ENCODE results near the gene SIT1. TPM values are rescaled to one million over a fixed set of nuclear protein-coding genes. Genes with fewer than 3 reads are reported as not detected.

SIT1 gene
- total and polyA plus RNA-seq, 2 experiments from 2014 or later: 13.2 to 14.7 TPM

- Histone ChIP-seq H3K79me2 (replicated peaks; ENCODE audit: insufficient read depth) (peaks cover 22% of the 10 kb centered on the region), H3K4me2 (no peak overlapping the region), H4K20me1 (replicated peaks; ENCODE audit: insufficient read depth) (peaks cover 9% of the 10 kb centered on the region), H3K9me2 (ENCODE audit: insufficient read depth) (no peaks in the 10 kb centered on the region), H3K4me1 (ENCODE audit: insufficient read depth) (peaks cover 25% of the 10 kb centered on the region), H3K36me3 (ENCODE audit: insufficient read depth) (peaks cover 26% of the 10 kb centered on the region), H3K27me3 (ENCODE audit: insufficient read depth) (no peaks in the 10 kb centered on the region), H3K27ac (ENCODE audit: low read depth) (no peak overlapping the region), H3F3A (replicated peaks; ENCODE audit: low read depth) (peaks cover 18% of the 10 kb centered on the region), H3K4me3 (no peak overlapping the region), H2AFZ (no peak overlapping the region)
- peaks cover 37% of the 10 kb centered on the region for H3K4me1 Mint-ChIP-seq
- DNase-seq (ENCODE audit: low spot score) (no peak), ATAC-seq (no peak)
- H3K9me3 Mint-ChIP-seq: no peaks in the 10 kb centered on the region
- H3K36me3 Mint-ChIP-seq (ENCODE audit: low read depth): peaks cover 69% of the 10 kb centered on the region
- no peak overlapping the region for H3K4me3 Mint-ChIP-seq
- TF ChIP-seq EZH2 (IDR thresholded peaks at IDR 0.05; ENCODE audit: low read depth, unreplicated experiment): no peak
- no peak for TF ChIP-seq ZNF331 (CRISPR knock-in tag; IDR thresholded peaks at IDR 0.05; ENCODE audit: low read depth)
- no peak for TF ChIP-seq ZNF462 (CRISPR knock-in tag; IDR thresholded peaks at IDR 0.05)
- no peak for TF ChIP-seq STAT1 (IDR thresholded peaks at IDR 0.05; ENCODE audit: unreplicated experiment)
- no peak for TF ChIP-seq ZNF114 (CRISPR knock-in tag; IDR thresholded peaks at IDR 0.05)
- no peak for TF ChIP-seq ETS1 (IDR thresholded peaks at IDR 0.05)
- no peak for TF ChIP-seq POLR2AphosphoS5 (IDR thresholded peaks at IDR 0.05; ENCODE audit: low read depth)
- TF ChIP-seq CREB1 (CRISPR knock-in tag; IDR thresholded peaks at IDR 0.05; ENCODE audit: low read depth): no peak
- no peak for TF ChIP-seq EZH2phosphoT487 (IDR thresholded peaks at IDR 0.05; ENCODE audit: unreplicated experiment)
- TF ChIP-seq JUNB (IDR thresholded peaks at IDR 0.05; ENCODE audit: unreplicated experiment): no peak
- TF ChIP-seq, protein P1, sequence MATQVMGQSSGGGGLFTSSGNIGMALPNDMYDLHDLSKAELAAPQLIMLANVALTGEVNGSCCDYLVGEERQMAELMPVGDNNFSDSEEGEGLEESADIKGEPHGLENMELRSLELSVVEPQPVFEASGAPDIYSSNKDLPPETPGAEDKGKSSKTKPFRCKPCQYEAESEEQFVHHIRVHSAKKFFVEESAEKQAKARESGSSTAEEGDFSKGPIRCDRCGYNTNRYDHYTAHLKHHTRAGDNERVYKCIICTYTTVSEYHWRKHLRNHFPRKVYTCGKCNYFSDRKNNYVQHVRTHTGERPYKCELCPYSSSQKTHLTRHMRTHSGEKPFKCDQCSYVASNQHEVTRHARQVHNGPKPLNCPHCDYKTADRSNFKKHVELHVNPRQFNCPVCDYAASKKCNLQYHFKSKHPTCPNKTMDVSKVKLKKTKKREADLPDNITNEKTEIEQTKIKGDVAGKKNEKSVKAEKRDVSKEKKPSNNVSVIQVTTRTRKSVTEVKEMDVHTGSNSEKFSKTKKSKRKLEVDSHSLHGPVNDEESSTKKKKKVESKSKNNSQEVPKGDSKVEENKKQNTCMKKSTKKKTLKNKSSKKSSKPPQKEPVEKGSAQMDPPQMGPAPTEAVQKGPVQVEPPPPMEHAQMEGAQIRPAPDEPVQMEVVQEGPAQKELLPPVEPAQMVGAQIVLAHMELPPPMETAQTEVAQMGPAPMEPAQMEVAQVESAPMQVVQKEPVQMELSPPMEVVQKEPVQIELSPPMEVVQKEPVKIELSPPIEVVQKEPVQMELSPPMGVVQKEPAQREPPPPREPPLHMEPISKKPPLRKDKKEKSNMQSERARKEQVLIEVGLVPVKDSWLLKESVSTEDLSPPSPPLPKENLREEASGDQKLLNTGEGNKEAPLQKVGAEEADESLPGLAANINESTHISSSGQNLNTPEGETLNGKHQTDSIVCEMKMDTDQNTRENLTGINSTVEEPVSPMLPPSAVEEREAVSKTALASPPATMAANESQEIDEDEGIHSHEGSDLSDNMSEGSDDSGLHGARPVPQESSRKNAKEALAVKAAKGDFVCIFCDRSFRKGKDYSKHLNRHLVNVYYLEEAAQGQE (IDR thresholded peaks at IDR 0.05; ENCODE audit: unreplicated experiment): no peak
- no peak for TF ChIP-seq NANOG (IDR thresholded peaks at IDR 0.05; ENCODE audit: borderline replicate concordance)
- TF ChIP-seq, protein P2, sequence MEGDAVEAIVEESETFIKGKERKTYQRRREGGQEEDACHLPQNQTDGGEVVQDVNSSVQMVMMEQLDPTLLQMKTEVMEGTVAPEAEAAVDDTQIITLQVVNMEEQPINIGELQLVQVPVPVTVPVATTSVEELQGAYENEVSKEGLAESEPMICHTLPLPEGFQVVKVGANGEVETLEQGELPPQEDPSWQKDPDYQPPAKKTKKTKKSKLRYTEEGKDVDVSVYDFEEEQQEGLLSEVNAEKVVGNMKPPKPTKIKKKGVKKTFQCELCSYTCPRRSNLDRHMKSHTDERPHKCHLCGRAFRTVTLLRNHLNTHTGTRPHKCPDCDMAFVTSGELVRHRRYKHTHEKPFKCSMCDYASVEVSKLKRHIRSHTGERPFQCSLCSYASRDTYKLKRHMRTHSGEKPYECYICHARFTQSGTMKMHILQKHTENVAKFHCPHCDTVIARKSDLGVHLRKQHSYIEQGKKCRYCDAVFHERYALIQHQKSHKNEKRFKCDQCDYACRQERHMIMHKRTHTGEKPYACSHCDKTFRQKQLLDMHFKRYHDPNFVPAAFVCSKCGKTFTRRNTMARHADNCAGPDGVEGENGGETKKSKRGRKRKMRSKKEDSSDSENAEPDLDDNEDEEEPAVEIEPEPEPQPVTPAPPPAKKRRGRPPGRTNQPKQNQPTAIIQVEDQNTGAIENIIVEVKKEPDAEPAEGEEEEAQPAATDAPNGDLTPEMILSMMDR (conservative IDR thresholded peaks at IDR 0.05; ENCODE audit: low read depth in 2 of 2): no peak
- H3K27ac Mint-ChIP-seq: no peak overlapping the region
- peaks cover 5% of the 10 kb centered on the region for H3K27me3 Mint-ChIP-seq (ENCODE audit: insufficient read depth, low read depth, poor library complexity)
These were observed 34.8 kb upstream of the SIT1 start for GRCh38 chr9:35685506-35685905.

Measured in GM23338 (cell line).